HPDE6-E6E7 (cell line): ENCODE results near the gene SRF.
A peak's percentile ranks its signal among the peaks of the same experiment; 100 is the strongest.
"Not testable (repeated sequence)": the region's sequence is repeated elsewhere in the genome, so short reads cannot be mapped to it uniquely, and the experiment has no call there.

ENCODE experiments used
- DNase-seq: peaks from one replicate; pipeline ENCODE4 v3.0.0; 2011; ENCODE audit warnings: missing footprints; ENCODE audit errors: extremely low spot score

SRF gene

GRCh38 chr6:43170931-43171706, at the start of gene SRF:
SRF (plus strand) TSS chr6:43171269; CDS start chr6:43171657, 388 bp downstream.
- DNase-seq: peak; percentile 86

- DNase-seq: no peak
Measured at GRCh38 chr6:43122146-43122545, 48.9 kb upstream of the SRF start.

- DNase-seq: no peak
Measured at GRCh38 chr6:43123461-43124314, 47.4 kb upstream of the SRF start.

GRCh38 chr6:43124481-43124880, 46.6 kb upstream of the SRF start:
- no peak for DNase-seq

- no peak for DNase-seq
Measured at GRCh38 chr6:43125119-43125518, 46.0 kb upstream of the SRF start.

GRCh38 chr6:43125555-43125954, 45.5 kb upstream of the SRF start:
- DNase-seq: no peak

GRCh38 chr6:43127180-43127579, 43.9 kb upstream of the SRF start:
- no peak for DNase-seq

GRCh38 chr6:43127877-43128276, 43.2 kb upstream of the SRF start:
- DNase-seq: no peak

- no peak for DNase-seq
Measured at GRCh38 chr6:43128926-43129325, 42.1 kb upstream of the SRF start.

- DNase-seq: no peak
Measured at GRCh38 chr6:43129434-43130194, 41.5 kb upstream of the SRF start.

GRCh38 chr6:43130429-43130828, 40.6 kb upstream of the SRF start:
- no peak for DNase-seq

GRCh38 chr6:43131379-43131778, 39.7 kb upstream of the SRF start:
- not testable (repeated sequence) for DNase-seq

GRCh38 chr6:43138267-43138666, 32.8 kb upstream of the SRF start:
- DNase-seq: no peak

GRCh38 chr6:43139973-43140372, 31.1 kb upstream of the SRF start:
- not testable (repeated sequence) for DNase-seq

GRCh38 chr6:43141644-43142043, 29.4 kb upstream of the SRF start:
- DNase-seq: no peak

GRCh38 chr6:43142101-43142500, 29.0 kb upstream of the SRF start:
- DNase-seq: no peak

GRCh38 chr6:43143235-43144128, 27.6 kb upstream of the SRF start:
- peak; percentile 82 for DNase-seq

- peak; percentile 57 for DNase-seq
Measured at GRCh38 chr6:43144879-43145278, 26.2 kb upstream of the SRF start.

- no peak for DNase-seq
Measured at GRCh38 chr6:43146261-43146660, 24.8 kb upstream of the SRF start.

GRCh38 chr6:43146709-43147688, 24.1 kb upstream of the SRF start:
- no peak for DNase-seq
